GM21723 (cell line): ENCODE results near the gene SLC25A41.
A peak's percentile ranks its signal among the peaks of the same experiment; 100 is the strongest.

Experiments
- ATAC-seq: cut with Tn5 transposase; IDR thresholded peaks from one replicate; pipeline ENCODE4 v1.9.1; 2021; ENCODE audit warnings: mild to moderate bottlenecking, moderate library complexity; ENCODE audit not compliant: unreplicated experiment

The SLC25A41 gene

DNA sequence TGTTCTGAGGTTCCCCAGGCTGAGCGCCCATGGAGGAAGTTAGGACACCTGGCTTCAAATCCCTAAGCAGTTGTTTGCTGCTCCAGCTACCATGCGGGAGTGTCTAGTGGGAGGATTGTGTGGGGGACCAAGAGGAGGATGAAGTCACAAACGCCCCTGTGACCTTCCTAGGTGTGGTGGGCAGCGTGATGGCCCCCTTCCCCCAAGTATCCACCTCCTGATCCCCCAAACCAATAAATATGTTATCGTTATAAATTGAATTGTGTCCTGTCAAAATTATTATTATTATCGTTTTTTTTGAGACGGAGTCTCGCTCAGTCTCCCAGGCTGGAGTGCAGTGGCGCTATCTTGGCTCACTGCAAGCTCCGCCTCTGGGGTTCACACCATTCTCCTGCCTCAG, at the start of gene SLC25A41:
SLC25A41 (minus strand) TSS at position 101 of the 400 bp plus-strand sequence; CDS start at position 31, 70 bp downstream.
- no peak for ATAC-seq

DNA sequence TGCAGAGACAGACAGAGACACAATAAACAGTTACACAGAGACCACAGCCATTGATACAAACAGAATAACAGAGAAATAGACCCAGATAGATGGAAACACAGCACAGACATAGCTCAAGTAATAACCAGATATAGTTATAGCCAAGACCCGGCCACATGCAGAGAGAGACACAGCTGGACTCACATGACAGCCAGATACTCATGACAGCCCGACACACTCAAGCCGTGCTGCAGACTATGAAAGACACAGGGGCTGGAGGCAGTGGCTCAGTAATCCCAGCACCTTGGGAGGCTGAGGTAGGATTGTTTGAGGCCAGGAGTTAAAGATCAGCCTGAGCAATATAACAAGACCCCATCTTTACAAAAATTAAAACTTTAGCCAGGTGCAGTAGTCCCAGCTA, 49.7 kb upstream of the SLC25A41 start:
- no peak for ATAC-seq

- no peak for ATAC-seq
These were observed 48.8 kb upstream of the SLC25A41 start for GRCh38 chr19:6482343-6482686.

- peak; percentile 72 for ATAC-seq
These were observed 48.2 kb upstream of the SLC25A41 start, which contains the start of gene DENND1C for GRCh38 chr19:6481541-6482342. Gene DENND1C (minus strand): TSS chr19:6481787. CDS start chr19:6481695, 92 bp downstream.

DNA sequence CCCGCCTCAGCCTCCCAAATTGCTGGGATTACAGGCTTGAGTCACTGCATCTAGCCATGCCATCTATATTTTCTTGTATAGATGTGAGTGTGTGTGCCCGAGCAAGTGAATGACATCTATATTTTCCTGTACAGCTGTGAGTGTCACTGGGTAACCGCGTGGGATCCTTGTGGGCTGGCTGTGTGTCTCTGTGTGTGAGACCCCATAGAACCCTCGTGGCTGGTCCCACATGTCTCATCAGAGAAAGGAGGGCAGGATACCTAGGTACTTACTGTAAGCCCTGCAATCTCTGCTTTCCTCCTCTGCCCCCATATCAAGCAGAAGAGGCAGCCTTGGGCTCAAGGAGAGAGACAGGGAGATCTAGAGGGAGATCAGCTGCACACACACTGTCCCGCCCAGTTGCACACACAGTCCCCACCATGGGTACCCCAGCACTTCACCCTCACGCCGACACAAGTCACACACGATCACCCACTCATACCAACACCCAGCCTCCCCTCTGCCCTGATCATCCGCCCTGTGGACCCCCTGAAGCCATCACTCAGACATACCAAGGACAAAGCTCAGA, 47.4 kb upstream of the SLC25A41 start:
- no peak for ATAC-seq

- ATAC-seq: no peak
These were observed 46.4 kb upstream of the SLC25A41 start for GRCh38 chr19:6479836-6480398.

GRCh38 chr19:6478815-6479214, 45.3 kb upstream of the SLC25A41 start:
- ATAC-seq: no peak

GRCh38 chr19:6476896-6477431, 43.4 kb upstream of the SLC25A41 start:
- no peak for ATAC-seq

DNA sequence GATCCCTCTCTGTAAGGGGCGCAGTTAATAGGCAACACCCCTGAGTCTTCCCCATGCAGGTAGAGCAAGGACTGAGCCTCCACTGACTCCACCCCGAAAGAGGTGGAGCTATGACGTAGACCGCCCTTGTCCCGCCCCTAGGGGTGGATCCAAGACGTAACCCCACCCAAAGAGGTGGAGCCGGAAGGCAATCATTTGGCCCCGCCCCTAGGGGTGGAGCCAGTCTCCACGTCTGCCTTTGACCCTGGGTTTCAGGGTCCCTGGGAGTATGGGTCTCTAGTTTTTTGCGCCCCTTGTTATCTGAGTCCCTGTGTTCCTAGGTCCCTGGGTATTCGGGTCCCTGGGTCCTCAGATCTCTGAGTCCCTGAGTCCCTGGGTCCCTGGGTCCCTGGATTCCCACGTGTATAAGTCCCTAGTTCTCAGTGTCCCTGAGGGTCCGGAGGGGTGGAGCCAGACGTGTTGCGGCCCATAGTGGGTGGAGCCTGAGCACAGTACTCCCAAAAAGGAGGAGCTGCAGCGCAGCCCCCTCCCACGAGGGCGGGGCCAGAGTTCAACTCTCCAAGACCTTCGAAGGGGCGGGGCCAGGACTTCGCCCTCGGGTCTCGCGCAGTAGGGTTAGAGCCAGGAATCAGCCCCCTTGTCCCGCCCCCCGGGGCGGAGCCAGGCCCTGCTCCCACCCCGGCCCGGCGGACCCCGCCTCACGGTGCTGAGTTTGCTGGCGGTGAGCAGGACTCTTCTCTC, 42.8 kb upstream of the SLC25A41 start:
- ATAC-seq: no peak

DNA sequence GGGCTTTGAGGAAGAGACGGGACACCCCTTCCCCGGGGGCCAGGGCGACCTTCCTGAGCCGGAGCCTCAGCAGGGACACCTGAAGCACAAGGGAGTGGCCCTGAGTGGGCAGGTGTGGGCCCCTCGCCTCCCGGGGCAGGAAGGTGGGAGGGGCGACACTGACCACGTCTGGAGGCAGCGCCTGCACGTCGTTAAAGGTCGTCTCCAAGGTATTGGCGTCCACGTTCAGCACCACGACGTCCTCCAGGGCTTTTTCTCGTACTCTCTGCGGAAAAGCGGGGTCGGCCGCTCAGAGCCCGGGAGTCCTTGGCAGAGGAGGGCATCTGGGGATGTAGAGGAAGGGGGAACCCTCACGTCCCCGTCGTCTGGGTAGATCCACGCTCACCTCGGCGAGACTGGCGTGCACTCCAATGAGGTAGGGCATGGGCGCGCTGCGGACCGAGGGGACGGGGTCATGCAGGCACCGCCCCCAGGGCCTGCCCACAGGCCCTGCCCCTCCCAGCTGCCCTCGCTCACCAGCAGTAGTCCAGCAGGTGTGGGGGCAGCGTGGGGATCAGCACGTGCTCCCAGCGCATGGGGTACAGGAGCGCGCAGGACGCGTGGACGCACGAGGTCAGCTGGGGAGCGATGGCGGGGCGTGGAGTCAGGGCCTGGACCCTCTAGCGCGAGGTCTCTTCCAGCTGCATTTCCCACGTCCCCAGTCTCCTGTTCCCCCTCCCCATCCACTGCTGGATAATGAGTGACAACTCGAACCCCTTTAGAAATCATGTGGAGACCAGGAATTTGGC, 42.0 kb upstream of the SLC25A41 start:
- ATAC-seq: no peak

- ATAC-seq: no peak
These were observed 40.1 kb upstream of the SLC25A41 start for GRCh38 chr19:6473647-6474046.

- ATAC-seq: no peak
These were observed 39.1 kb upstream of the SLC25A41 start for GRCh38 chr19:6472713-6473112.

DNA sequence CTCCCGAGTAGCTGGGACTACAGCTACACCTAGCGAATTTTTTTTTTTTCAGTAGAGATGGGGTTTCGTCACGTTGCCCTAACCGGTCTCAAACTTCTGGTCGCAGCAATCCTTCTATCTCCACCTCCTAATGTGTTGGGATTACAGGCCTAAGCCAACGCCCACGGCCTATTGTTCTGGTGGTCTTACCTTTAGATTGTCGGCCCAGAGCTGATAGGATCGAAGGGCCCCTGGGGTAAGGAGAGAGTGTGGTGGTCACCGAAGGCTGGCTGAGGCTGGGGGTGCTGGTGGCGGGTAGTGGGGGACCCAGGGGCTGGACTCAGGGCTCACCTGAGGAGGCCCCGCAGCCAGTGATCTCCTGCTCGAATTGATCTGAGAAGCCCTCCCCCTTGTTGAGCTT, 37.5 kb upstream of the SLC25A41 start:
- no peak for ATAC-seq

- no peak for ATAC-seq
These were observed 36.6 kb upstream of the SLC25A41 start for GRCh38 chr19:6470173-6470572.

DNA sequence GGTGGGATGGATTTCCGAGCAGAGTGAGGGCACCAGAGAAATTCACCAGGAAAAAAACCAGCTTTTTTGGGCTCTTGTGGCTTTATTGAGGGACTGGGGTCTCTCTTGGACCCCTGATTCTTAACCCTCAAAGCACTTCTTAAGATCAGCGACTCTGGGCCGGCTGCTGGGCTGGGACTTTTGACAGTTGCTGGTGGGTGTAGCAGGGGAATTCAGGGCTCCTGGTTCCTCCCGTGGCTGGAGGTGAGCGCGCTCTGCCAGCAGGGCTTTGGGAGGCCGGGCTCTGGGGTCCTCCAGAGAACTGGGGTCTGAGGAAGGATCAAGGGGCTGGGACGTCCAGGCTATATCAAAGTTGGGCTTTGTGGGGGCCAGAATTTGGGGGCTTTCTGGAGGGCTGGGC, 33.8 kb upstream of the SLC25A41 start:
- ATAC-seq: no peak

DNA sequence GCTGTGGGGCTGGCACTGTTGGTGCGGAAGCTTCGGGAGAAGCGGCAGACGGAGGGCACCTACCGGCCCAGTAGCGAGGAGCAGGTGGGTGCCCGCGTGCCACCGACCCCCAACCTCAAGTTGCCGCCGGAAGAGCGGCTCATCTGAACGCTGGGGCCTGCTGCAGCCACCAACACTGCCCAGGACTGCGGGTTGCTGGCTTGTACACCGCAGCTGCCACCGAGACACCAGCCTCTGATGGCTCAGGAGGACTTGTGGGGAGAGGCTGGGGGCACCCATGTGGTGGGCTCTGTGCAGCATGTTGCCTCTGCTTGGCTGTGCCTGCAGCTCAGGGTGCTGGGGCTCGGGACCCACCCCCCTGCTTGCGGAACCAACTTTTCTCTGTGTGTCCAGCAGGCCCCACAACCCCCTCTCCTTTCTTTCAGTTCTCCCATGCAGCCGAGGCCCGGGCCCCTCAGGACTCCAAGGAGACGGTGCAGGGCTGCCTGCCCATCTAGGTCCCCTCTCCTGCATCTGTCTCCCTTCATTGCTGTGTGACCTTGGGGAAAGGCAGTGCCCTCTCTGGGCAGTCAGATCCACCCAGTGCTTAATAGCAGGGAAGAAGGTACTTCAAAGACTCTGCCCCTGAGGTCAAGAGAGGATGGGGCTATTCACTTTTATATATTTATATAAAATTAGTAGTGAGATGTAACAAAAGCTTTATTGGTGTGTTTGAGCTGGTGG, 33.1 kb upstream of the SLC25A41 start:
- no peak for ATAC-seq

DNA sequence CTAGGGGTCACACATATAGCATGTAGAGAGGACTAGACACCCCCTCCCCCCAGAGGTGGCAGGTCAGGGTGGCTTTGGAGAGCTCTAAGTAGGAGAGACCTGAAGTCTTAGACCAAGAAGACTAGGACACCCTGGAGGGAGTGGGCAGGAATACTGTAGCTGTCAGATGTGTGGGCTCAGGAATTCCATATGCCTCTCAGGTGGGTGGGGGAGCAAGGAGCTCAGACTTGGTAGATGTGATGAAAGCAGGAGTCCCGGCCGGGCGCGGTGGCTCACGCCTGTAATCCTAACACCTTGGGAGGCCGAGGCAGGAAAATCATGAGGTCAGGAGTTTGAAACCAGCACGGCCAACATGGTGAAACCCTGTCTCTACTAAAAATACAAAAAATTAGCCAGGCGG, 32.1 kb upstream of the SLC25A41 start:
- ATAC-seq: no peak

GRCh38 chr19:6465006-6465405, 31.4 kb upstream of the SLC25A41 start:
- no peak for ATAC-seq

GRCh38 chr19:6464070-6464873, 30.7 kb upstream of the SLC25A41 start, which contains the start of gene CRB3:
Gene CRB3 (plus strand): TSS chr19:6464271. CDS start chr19:6464702, 431 bp downstream.
- no peak for ATAC-seq
